Adrenal gland (tissue), 12 donors: ENCODE data around the gene IQCF5. TPM values are rescaled to one million over a fixed set of nuclear protein-coding genes. Genes with fewer than 3 reads are reported as not detected.

ENCODE experiments used
- DNase-seq, 7 donors: peaks; one replicate each; pipeline ENCODE4 v3.0.0-alpha.2; 2019 to 2020
- H3K27ac ChIP-seq, 5 donors: fragments of 200-600 bp; sonication (generic) in 4 of 5; 1 replicate in 3 of 5; 2 replicates in 2 of 5; pipeline versions ENCODE4 v1.5.1 to v1.8.0; 2016 to 2020; ENCODE audit warnings: mild to moderate bottlenecking in 1 of 5
- H3K27me3 ChIP-seq: fragments of 200-600 bp; 2 replicates; pipeline ENCODE4 v1.8.0; 2021
- H3K36me3 ChIP-seq, 2 donors: fragments of 200-600 bp; replicated peaks in 1 of 2; 1 replicate in 1 of 2; 2 replicates in 1 of 2; pipeline versions ENCODE4 v1.5.1 to v1.8.0; 2018 to 2022
- H3K4me1 ChIP-seq, 2 donors: fragments of 200-600 bp; replicated peaks in 1 of 2; 1 replicate in 1 of 2; 2 replicates in 1 of 2; pipeline versions ENCODE4 v1.5.1 to v1.8.0; 2018 to 2021
- H3K4me3 ChIP-seq, 4 donors: fragments of 200-600 bp; sonication (generic) in 3 of 4; one replicate each; pipeline ENCODE4 v1.5.1; 2016 to 2018
- H3K9me3 ChIP-seq, 3 donors: fragments of 200-600 bp; sonication (generic) in 1 of 3; replicated peaks in 1 of 3; 1 replicate in 2 of 3; 2 replicates in 1 of 3; pipeline versions ENCODE4 v1.5.1 to v1.8.0; 2016 to 2021
- POLR2A ChIP-seq, 2 donors: fragments of 450-650 bp; IDR thresholded peaks; one replicate each; pipeline ENCODE4 v1.6.1; 2017; ENCODE audit warnings: antibody characterized with exemption in 2 of 2, mild to moderate bottlenecking in 2 of 2, moderate library complexity in 1 of 2
- WGBS, 4 donors: extraction: QIAGEN DNeasy Blood & Tissue Kit in 2 of 4; methylation state at CpG; one replicate each; pipeline versions ENCODE4 v1.1.5 to v1.1.7; 2013 to 2017; 5-methylcytosine and 5-hydroxymethylcytosine counted together
- intact Hi-C, 2 donors: fragments of 100-400 bp; cut with DNase I; formaldehyde crosslinking; loops; one replicate each; pipeline versions ENCODE4 v1.14.1 to v1.15.0; 2022 to 2023
- polyA plus RNA-seq, 3 donors: library from polyadenylated mRNA; stranded (reverse); fragments of 200-250 nt in 2 of 3; fragments of 350-450 nt in 1 of 3; fragmentation: Illumina TruSeq in 1 of 3; extraction: RNeasy Lipid Tissue Mini Kit (QIAGEN cat#74804) in 1 of 3; gene quantifications; one replicate each; pipeline ENCODE4 v1.2.3, GENCODE V29; 2013 to 2014
- total RNA-seq, 9 donors: library from RNA; depleted of rRNA in 4 of 9; stranded (reverse); fragments of >200 nt in 4 of 9; fragments of 120-200 nt in 1 of 9; fragmentation: NEBNext Ultra II Directional in 1 of 9; extraction: Animal tissue kit (Norgen Biotek cat#: 25700) in 1 of 9; gene quantifications; one replicate each; pipeline versions ENCODE4 v1.1.0 to v1.2.4, GENCODE V29; 2013 to 2023
- TF ChIP-seq, protein P1 (sequence below), 6 experiments: fragments of 450-650 bp in 4 of 6; fragments of 200-600 bp in 2 of 6; sonication (generic) in 1 of 6; IDR thresholded peaks; 1 replicate in 5 of 6; 2 replicates in 1 of 6; pipeline versions ENCODE4 v1.5.1 to v1.8.0; 2016 to 2021; ENCODE audit warnings: antibody characterized with exemption in 6 of 6, mild to moderate bottlenecking in 2 of 6, moderate library complexity in 1 of 6
- donor health status: healthy with polysubstance abuse.
- donor health status: Bipolar disorder and iron deficiency.
- donor health status: DM: yes; HTN: yes; CAD: no.
- donor health status: DM: no; HTN: no; CAD: no.
- donor health status: DM: no; HTN: no; CAD: no.
- donor health status: DM: yes; HTN: yes; CAD: no.

The IQCF5 gene
- total and polyA plus RNA-seq, 12 donors = not detected

DNA sequence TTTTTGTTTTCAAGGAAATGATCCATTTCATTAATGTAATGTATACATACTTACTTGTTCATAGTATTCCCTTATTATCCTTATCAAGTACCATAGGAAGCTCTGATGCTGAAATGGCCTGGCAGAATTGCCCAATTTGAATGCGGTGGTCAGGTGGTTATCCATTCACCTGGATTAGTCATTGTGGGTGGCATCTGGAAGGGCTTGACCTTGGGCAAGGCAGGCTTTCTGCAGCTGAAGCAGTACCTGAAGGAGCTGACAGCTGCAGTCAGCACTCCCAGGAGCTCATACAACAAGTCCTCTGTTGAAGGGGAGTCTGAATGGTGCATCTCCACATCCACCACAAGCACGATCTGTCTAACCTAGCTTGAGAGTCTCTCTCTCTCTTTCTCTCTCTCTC, 12.2 kb upstream of the IQCF5 start:
- Histone ChIP-seq H3K27me3 (no peaks in the 10 kb centered on the region), H3K36me3 (no peaks in the 10 kb centered on the region), H3K4me1 (no peaks in the 10 kb centered on the region), H3K4me3 (no peak overlapping the region), H3K27ac (no peak overlapping the region), H3K9me3 (no peaks in the 10 kb centered on the region)
- TF ChIP-seq, protein P1, sequence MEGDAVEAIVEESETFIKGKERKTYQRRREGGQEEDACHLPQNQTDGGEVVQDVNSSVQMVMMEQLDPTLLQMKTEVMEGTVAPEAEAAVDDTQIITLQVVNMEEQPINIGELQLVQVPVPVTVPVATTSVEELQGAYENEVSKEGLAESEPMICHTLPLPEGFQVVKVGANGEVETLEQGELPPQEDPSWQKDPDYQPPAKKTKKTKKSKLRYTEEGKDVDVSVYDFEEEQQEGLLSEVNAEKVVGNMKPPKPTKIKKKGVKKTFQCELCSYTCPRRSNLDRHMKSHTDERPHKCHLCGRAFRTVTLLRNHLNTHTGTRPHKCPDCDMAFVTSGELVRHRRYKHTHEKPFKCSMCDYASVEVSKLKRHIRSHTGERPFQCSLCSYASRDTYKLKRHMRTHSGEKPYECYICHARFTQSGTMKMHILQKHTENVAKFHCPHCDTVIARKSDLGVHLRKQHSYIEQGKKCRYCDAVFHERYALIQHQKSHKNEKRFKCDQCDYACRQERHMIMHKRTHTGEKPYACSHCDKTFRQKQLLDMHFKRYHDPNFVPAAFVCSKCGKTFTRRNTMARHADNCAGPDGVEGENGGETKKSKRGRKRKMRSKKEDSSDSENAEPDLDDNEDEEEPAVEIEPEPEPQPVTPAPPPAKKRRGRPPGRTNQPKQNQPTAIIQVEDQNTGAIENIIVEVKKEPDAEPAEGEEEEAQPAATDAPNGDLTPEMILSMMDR (IDR thresholded peaks at IDR 0.05) = no peak
- TF ChIP-seq POLR2A (IDR thresholded peaks at IDR 0.05) = no peak
- 76 to 92% (median 84%) methylated on average over 2 of the region's 2 CpGs for WGBS, 4 donors
- intact Hi-C loops = no loop called here
- DNase-seq = no peak

DNA sequence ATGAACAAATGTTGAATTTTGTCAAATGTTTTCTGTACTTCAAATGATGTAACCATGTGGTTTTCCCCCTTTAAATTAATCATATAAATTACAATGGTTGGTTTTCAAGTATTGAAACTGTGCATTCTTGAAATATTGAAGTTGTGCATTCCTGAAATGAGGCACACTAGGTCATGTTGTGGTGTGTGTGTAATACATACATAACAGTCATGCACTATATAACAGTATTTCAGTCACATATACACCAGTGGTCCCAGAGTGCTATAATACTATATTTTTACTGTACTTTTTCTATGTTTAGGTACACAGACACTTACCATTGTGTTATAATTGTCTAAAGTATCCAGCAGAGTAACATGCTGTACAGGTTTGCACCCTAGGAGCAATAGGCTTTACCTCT, 11.0 kb upstream of the IQCF5 start:
- no peak overlapping the region for H3K27ac ChIP-seq

DNA sequence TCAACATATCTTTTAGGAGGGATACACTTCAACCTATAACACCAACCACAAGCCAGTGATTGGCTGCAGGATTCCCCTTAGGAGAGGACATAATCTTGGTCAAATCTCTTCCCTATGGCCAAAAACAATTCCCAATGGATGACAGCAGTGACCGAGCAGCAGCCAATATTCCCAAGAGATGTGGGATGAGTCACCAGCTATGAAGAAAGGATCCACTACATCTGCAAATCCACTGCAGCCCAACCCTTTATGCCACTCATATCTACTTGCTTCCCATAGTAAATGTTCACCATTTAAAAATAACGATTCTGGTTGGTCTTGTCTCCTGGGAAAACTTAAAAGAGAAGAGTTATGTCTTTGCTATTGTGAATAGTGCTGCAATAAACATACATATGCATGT, 4.5 kb upstream of the IQCF5 start:
- Histone ChIP-seq H3K4me1 (no peaks in the 10 kb centered on the region), H3K27me3 (no peaks in the 10 kb centered on the region), H3K4me3 (no peak overlapping the region), H3K27ac (no peak overlapping the region), H3K36me3 (no peaks in the 10 kb centered on the region), H3K9me3 (no peaks in the 10 kb centered on the region)
- TF ChIP-seq, protein P1 (IDR thresholded peaks at IDR 0.05) = no peak
- no peak for TF ChIP-seq POLR2A (IDR thresholded peaks at IDR 0.05)
- intact Hi-C loops = no loop called here
- DNase-seq = no peak
- WGBS, 4 donors = 24 to 48% (median 30%) methylated on average over 1 to 2 of the region's 2 CpGs

More for the DNA sequence above, 11.0 kb upstream of the IQCF5 start:
- Histone ChIP-seq H3K4me1 (no peaks in the 10 kb centered on the region), H3K27me3 (no peaks in the 10 kb centered on the region), H3K4me3 (no peak overlapping the region), H3K9me3 (no peaks in the 10 kb centered on the region), H3K36me3 (no peaks in the 10 kb centered on the region)
- intact Hi-C loops = no loop called here
- no peak for DNase-seq
- TF ChIP-seq, protein P1 (IDR thresholded peaks at IDR 0.05) = no peak
- TF ChIP-seq POLR2A (IDR thresholded peaks at IDR 0.05) = no peak

DNA sequence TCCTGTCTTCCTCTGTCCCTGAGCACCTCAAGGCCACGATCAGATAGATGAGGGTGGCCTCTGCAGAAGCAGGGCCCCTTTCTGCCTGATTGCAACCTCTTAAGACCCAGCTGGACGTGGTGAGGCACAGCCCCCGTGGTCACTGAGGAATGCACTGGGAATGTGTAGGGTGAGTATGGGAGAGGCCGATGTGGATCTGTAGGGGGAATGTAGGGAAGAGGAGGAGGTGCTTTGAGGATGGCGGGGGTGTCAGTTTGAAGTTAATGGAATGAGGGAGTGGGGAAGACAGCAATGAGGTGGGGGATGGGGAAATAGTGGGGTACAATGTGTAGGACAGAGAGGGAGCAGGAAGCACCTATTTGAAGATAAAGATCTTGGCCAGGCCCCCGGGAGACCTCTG, 785 bp upstream of the IQCF5 start:
- H3K27me3 ChIP-seq = no peaks in the 10 kb centered on the region
- TF ChIP-seq, protein P1 (IDR thresholded peaks at IDR 0.05) = no peak
- no peak for TF ChIP-seq POLR2A (IDR thresholded peaks at IDR 0.05)
- intact Hi-C loops = no loop called here
- no peaks in the 10 kb centered on the region for H3K36me3 ChIP-seq
- H3K4me1 ChIP-seq = no peaks in the 10 kb centered on the region
- H3K9me3 ChIP-seq = no peaks in the 10 kb centered on the region
- no peak for DNase-seq
- H3K27ac ChIP-seq = no peak overlapping the region
- no peak overlapping the region for H3K4me3 ChIP-seq
- 42 to 55% (median 48%) methylated on average over 6 of the region's 6 CpGs for WGBS, 4 donors
